ENCODE data around the gene WDR91. TPM values are rescaled to one million over a fixed set of nuclear protein-coding genes. Genes with fewer than 3 reads are reported as not detected.

The WDR91 gene
- total RNA-seq, 2 donors from 2014 or later, result 9.2 to 11.3 TPM

- no peak for DNase-seq (ENCODE audit: low spot score)
- intact Hi-C loops (cut with DNase I), result no loop called here
Observed at GRCh38 chr7:135204876-135205275, 6.5 kb downstream of the WDR91 start.

- intact Hi-C loops (cut with DNase I), result no loop called here
- DNase-seq (ENCODE audit: low spot score), result no peak
Observed at GRCh38 chr7:135204341-135204749, 7.0 kb downstream of the WDR91 start.

DNA sequence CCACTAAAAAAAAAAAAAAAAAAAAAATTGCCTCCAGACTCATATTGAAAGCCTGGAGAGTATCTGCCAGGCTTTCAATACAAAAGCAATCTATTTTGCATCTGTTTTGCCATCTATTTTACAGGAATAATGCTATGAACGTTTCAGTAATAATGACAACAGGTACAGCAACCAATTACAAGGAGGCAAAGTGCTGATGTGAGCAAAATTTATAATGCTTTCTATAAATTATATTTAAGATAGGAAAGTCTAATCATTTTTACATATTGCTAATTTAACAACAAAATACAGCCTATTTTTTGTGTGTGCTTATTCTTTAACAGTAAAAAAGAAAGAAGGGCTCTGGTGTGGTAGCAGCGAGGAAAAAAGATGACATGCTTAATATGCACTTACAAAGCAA, 10.0 kb downstream of the WDR91 start:
- intact Hi-C loops (cut with DNase I), result no loop called here
- DNase-seq (ENCODE audit: low spot score), result no peak

GRCh38 chr7:135200821-135201331, 10.4 kb downstream of the WDR91 start:
- intact Hi-C loops (cut with DNase I), result no loop called here
- no peak for DNase-seq (ENCODE audit: low spot score)

GRCh38 chr7:135199439-135199838, 11.9 kb downstream of the WDR91 start:
- no peak for DNase-seq (ENCODE audit: low spot score)
- intact Hi-C loops (cut with DNase I), result no loop called here

- intact Hi-C loops (cut with DNase I), result no loop called here
- no peak for DNase-seq (ENCODE audit: low spot score)
Observed at GRCh38 chr7:135197906-135198655, 13.2 kb downstream of the WDR91 start.

- intact Hi-C loops (cut with DNase I), result no loop called here
- no peak for DNase-seq (ENCODE audit: low spot score)
Observed at GRCh38 chr7:135197343-135197742, 14.0 kb downstream of the WDR91 start.

GRCh38 chr7:135195968-135196629, 15.2 kb downstream of the WDR91 start:
- intact Hi-C loops (cut with DNase I), result no loop called here
- DNase-seq (ENCODE audit: low spot score), result no peak

DNA sequence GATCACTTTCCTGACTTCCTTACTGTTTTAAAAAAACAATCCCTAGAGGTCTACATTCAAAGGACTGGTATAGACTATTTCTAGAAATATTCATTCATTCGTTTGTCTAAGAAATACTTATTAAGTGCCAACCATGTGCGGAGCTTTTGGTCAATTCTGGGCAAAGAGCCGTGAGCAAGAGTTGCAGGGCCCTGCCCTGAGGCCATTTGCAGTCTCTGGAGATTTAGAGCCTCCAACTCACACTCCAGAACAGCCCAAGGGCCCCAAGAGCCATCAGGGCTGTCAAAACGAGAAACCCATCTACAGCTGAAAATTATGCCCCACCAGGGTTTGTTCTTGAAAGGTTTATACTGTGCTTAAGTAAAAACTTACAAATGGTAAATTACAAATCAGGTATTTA, 16.2 kb downstream of the WDR91 start:
- DNase-seq (ENCODE audit: low spot score), result no peak
- intact Hi-C loops (cut with DNase I), result no loop called here

DNA sequence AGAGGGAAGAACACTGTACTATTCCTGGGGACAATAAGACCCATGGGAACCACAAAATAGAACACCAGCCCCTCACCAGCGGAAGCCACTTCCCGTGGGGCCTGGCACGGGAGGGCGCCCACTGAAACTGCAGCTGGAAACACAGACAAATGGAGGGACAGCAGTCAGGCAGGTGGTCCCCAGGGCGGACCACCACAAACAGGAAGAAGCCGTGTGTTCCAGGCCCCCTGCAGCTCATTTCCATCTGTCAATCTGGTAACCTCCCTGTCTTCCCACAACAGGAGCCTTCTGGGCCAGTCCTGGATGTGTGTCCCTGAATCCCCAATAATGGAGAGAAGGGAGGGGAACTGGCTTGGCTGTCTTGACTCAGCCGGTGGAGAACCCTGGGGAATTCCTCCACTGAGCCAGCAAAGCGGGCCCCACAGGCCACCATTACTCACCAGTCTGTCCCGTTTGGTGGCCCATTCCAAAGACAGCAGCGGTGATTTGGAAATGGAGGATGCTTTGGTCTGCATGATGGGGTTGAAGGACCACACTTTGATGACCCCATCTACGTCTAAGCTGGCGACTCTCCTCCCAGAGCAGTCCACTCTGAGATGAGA, 16.7 kb downstream of the WDR91 start:
- no peak for DNase-seq (ENCODE audit: low spot score)
- intact Hi-C loops (cut with DNase I), result no loop called here

GRCh38 chr7:135193615-135194081, 17.7 kb downstream of the WDR91 start:
- DNase-seq (ENCODE audit: low spot score), result no peak

DNA sequence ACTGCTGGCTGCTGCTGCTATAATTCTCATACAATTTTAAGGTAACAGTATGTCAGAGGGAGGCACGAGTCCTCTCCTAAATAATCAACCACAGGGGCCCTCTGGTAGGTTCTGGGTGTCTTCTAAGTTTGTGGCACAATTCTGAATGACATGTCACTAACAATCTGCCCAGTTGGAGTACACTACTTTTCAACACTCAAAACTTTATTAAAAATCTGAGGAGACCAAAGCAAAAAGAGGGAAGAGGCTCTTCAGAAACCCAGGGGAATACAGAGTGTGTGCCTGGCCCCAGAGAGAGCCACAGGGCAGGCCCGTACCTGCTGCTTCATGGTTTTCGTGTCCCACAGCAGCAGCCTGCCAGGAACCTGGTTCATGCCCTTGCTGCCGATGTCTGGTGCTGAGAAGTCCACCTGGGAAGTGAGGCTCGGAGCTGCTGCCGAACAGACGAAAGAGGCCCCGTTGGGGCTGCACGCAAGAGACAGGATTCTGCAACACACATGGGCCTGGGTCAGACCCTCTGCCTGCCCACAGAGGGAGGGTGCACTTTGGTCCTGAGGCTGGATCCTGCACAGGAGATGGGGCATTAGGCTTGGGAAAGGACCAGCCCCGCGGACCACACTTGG, 18.3 kb downstream of the WDR91 start:
- DNase-seq (ENCODE audit: low spot score), result no peak
- intact Hi-C loops (cut with DNase I), result no loop called here

More at GRCh38 chr7:135193615-135194081, 17.7 kb downstream of the WDR91 start:
- intact Hi-C loops (cut with DNase I), result no loop called here

- intact Hi-C loops (cut with DNase I), result no loop called here
- no peak for DNase-seq (ENCODE audit: low spot score)
Observed at GRCh38 chr7:135190703-135191102, 20.6 kb downstream of the WDR91 start.

DNA sequence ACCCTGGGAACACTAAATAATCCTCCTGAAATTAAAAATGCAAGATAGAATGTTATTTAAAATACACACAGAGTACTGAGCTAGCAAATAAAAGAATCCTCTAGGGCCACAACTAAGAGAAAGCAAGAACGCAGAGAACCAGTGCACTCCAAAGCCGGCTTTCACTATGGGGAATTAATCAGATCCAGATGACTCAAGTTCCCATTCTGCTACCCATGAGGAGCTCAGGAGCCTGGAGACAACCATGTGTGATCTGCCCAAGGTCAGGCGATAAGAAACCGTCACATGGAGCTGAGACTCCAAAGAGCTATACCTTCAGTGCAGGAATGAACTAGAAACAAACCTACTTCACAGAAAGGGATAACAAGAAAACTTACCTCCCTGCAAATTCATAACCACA, 21.4 kb downstream of the WDR91 start:
- intact Hi-C loops (cut with DNase I), result loop anchor here in 1 of 2 donors (10.0 kb wide), 1 partner anchor 515 kb away; no protein-coding TSS in a partner anchor
- no peak for DNase-seq (ENCODE audit: low spot score)

DNA sequence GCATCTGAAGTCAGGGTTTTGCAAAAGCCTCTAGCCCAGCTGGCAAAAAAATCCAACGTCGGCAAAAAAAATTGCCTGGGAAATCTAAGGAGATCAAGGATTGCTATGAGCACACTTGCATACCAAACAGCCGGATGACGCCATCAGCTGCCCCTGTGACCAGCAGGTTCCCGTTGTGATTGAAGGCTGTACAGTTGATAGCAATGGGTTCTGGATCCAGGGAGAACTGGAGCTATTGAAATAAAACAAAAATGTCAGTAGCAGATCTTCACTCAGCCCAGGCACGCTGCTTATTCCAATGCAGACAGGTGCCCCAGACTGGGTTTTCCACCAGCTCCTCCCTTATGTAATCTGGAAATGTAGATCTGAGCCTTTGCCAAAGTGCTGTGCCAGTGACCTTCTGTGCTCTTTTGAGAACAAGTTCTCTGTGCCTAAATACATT, 22.1 kb downstream of the WDR91 start:
- intact Hi-C loops (cut with DNase I), result loop anchor here in 1 of 2 donors (10.0 kb wide), 1 partner anchor 514 kb away; no protein-coding TSS in a partner anchor
- no peak for DNase-seq (ENCODE audit: low spot score)

- intact Hi-C loops (cut with DNase I), result loop anchor here in 1 of 2 donors (10.0 kb wide), 1 partner anchor 514 kb away; no protein-coding TSS in a partner anchor
- DNase-seq (ENCODE audit: low spot score), result peak; percentile 79
Observed at GRCh38 chr7:135188298-135188984, 22.9 kb downstream of the WDR91 start.

DNA sequence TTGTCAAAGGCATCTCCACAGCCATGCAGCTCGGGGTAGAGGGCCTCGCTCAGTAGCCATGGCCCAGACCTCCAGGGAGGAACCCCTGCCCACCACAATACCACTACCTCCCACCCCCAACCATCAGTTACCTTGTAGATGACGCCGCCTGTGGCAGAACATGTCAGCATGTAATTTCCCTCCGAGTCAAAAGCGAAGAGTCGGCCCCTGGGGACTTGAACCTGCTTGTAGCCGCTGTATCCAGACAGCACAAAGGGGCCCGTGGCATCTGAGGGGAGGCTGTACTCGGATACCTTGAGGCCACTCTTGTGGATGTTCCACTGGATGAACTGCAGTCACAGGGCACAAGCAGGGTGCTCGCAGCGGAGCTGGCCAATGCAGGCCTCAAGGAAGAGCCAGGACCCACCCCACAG, 24.5 kb downstream of the WDR91 start:
- peak; percentile 80 for DNase-seq (ENCODE audit: low spot score)
- intact Hi-C loops (cut with DNase I), result loop anchor here in 1 of 2 donors (10.0 kb wide), 1 partner anchor 512 kb away; no protein-coding TSS in a partner anchor

DNA sequence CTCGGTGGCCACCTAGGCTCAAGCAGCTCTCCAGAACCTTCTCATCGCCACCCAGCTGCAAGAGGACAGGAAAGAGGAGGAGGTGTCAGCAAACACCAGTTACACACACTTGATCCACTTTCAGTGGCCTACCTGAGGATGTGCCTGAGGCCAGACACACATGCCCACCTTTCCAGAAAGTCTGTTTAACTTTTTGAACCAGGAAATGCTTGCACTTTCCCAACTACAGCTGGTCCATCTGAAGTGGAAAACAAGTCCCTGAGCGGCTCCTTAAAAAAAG, 25.1 kb downstream of the WDR91 start:
- DNase-seq (ENCODE audit: low spot score), result no peak
- intact Hi-C loops (cut with DNase I), result loop anchor here in 1 of 2 donors (10.0 kb wide), 1 partner anchor 511 kb away; no protein-coding TSS in a partner anchor
